ENCODE measurements around the gene CLDN18.

CLDN18 gene

DNA sequence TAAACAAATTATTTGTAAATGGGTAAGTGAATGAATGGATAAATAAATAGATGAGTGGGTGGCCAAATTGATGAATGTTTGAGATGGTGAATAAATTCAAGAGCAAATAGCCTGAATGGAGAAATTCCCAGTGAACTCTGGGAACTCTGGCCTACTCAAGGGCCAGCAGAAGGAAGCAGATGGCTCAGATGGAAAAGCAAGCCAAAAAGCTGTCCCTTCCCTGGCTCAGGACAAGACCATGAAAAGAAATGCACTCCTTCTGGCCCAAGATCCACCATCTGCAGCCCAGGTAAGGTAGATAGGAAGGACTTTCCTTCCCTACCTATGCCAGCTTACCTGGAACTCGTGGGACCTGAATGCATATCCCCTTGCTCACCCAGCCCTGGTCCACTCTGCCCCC lies 37.6 kb upstream of the CLDN18 start:
- no peaks in the 10 kb centered on the region for H3K36me3 ChIP-seq (ENCODE audit: low read depth)
- H3K9me3 ChIP-seq (ENCODE audit: severe bottlenecking): no peaks in the 10 kb centered on the region
- DNase-seq (ENCODE audit: low spot score) (no peak), ATAC-seq (ENCODE audit: low read depth) (no peak)
- H3K4me1 ChIP-seq (ENCODE audit: insufficient read depth, poor library complexity, severe bottlenecking): no peaks in the 10 kb centered on the region
- no peak overlapping the region for H3K4me3 ChIP-seq (ENCODE audit: severe bottlenecking)
- no peak overlapping the region for H3K27ac ChIP-seq (ENCODE audit: poor library complexity, severe bottlenecking)
- H3K27me3 ChIP-seq (ENCODE audit: insufficient read depth, poor library complexity, severe bottlenecking): no peaks in the 10 kb centered on the region
- TF ChIP-seq CTCF (IDR thresholded peaks at IDR 0.05; ENCODE audit: poor library complexity, severe bottlenecking): no peak

- H3K36me3 ChIP-seq (ENCODE audit: low read depth): no peaks in the 10 kb centered on the region
- TF ChIP-seq CTCF (IDR thresholded peaks at IDR 0.05; ENCODE audit: poor library complexity, severe bottlenecking): no peak
- H3K4me3 ChIP-seq (ENCODE audit: severe bottlenecking): no peak overlapping the region
- no peaks in the 10 kb centered on the region for H3K27me3 ChIP-seq (ENCODE audit: insufficient read depth, poor library complexity, severe bottlenecking)
- H3K27ac ChIP-seq (ENCODE audit: poor library complexity, severe bottlenecking): no peak overlapping the region
- H3K4me1 ChIP-seq (ENCODE audit: insufficient read depth, poor library complexity, severe bottlenecking): no peaks in the 10 kb centered on the region
- ATAC-seq (ENCODE audit: low read depth): no peak
- DNase-seq (ENCODE audit: low spot score): no peak
- H3K9me3 ChIP-seq (ENCODE audit: severe bottlenecking): no peaks in the 10 kb centered on the region
Measured at GRCh38 chr3:137978328-137978727, 31.6 kb upstream of the CLDN18 start.

DNA sequence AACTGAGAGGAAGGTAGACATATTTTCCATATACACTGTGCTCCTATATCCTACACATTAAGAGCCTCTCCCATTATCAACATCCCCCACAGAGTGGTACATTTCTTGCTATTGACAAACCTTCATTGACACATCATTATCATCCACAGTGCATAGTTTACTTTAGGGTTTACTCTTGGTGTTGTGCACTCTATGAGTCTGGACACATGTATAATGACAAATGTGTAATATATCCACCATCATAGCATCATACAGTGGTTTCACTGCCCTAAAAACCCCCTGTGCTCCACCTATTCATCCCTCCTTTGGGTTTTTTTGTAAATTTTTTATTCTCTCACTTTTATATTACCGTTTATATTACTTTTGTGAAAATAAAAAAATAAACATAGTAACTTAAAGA lies 22.2 kb upstream of the CLDN18 start:
- DNase-seq (ENCODE audit: low spot score) (no peak), ATAC-seq (ENCODE audit: low read depth) (no peak)
- no peak for TF ChIP-seq CTCF (IDR thresholded peaks at IDR 0.05; ENCODE audit: poor library complexity, severe bottlenecking)
- no peaks in the 10 kb centered on the region for H3K9me3 ChIP-seq (ENCODE audit: severe bottlenecking)
- no peaks in the 10 kb centered on the region for H3K36me3 ChIP-seq (ENCODE audit: low read depth)
- H3K27ac ChIP-seq (ENCODE audit: poor library complexity, severe bottlenecking): no peak overlapping the region
- H3K4me1 ChIP-seq (ENCODE audit: insufficient read depth, poor library complexity, severe bottlenecking): no peaks in the 10 kb centered on the region
- H3K4me3 ChIP-seq (ENCODE audit: severe bottlenecking): no peak overlapping the region
- H3K27me3 ChIP-seq (ENCODE audit: insufficient read depth, poor library complexity, severe bottlenecking): no peaks in the 10 kb centered on the region

DNA sequence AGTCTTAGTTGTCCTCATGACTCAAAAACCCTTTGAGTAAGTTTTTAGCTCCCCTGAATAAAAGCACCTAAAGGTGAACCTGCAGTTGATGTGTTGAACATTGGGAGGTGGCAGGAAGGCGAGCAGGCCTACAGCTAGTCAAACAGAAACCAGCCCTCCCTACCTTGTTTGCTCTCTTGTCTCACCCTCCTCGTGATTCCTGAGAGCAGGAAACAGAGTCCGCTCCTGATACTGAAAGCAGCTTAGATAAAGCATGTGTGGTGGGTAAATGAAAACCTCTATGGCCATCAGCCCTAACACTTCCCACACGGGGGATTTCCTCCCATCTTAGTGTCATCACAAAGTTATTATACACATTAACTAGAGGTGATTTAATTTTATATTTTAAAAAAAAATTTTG lies 21.8 kb upstream of the CLDN18 start:
- Histone ChIP-seq H3K27me3 (ENCODE audit: insufficient read depth, poor library complexity, severe bottlenecking) (no peaks in the 10 kb centered on the region), H3K36me3 (ENCODE audit: low read depth) (no peaks in the 10 kb centered on the region), H3K4me3 (ENCODE audit: severe bottlenecking) (no peak overlapping the region), H3K9me3 (ENCODE audit: severe bottlenecking) (no peaks in the 10 kb centered on the region), H3K4me1 (ENCODE audit: insufficient read depth, poor library complexity, severe bottlenecking) (no peaks in the 10 kb centered on the region), H3K27ac (ENCODE audit: poor library complexity, severe bottlenecking) (no peak overlapping the region)
- ATAC-seq (ENCODE audit: low read depth): no peak
- TF ChIP-seq CTCF (IDR thresholded peaks at IDR 0.05; ENCODE audit: poor library complexity, severe bottlenecking): no peak
- DNase-seq (ENCODE audit: low spot score): no peak

- no peaks in the 10 kb centered on the region for H3K36me3 ChIP-seq (ENCODE audit: low read depth)
- H3K4me3 ChIP-seq (ENCODE audit: severe bottlenecking): no peak overlapping the region
- no peaks in the 10 kb centered on the region for H3K9me3 ChIP-seq (ENCODE audit: severe bottlenecking)
- DNase-seq (ENCODE audit: low spot score) (no peak), ATAC-seq (ENCODE audit: low read depth) (0 out of 3 replicates have a peak, but pooled peaks have one; percentile 14)
- TF ChIP-seq CTCF (IDR thresholded peaks at IDR 0.05; ENCODE audit: poor library complexity, severe bottlenecking): no peak
- no peak overlapping the region for H3K27ac ChIP-seq (ENCODE audit: poor library complexity, severe bottlenecking)
- no peaks in the 10 kb centered on the region for H3K27me3 ChIP-seq (ENCODE audit: insufficient read depth, poor library complexity, severe bottlenecking)
- H3K4me1 ChIP-seq (ENCODE audit: insufficient read depth, poor library complexity, severe bottlenecking): no peaks in the 10 kb centered on the region
Measured at GRCh38 chr3:137988982-137989381, 21.0 kb upstream of the CLDN18 start.
